Activated CD8-positive, alpha-beta T cell treated with anti-CD3 and anti-CD28 coated beads for 36 hours (primary cell): ENCODE results near the gene AQP12B. TPM values are rescaled to one million over a fixed set of nuclear protein-coding genes. Genes with fewer than 3 reads are reported as not detected.

Experiments
- ATAC-seq: fragments of 200-7000 bp; cut with Tn5 transposase; one replicate; pipeline ENCODE4 v1.10.0; 2021; ENCODE audit warnings: mild to moderate bottlenecking, moderate library complexity
- CTCF ChIA-PET: fragments of 350-600 bp; sonication (Branson Sonifier 250); formaldehyde crosslinking; loops from one replicate; lab custom pipeline; 2021; ENCODE audit warnings: antibody characterized with exemption; lab: Charles Lee
- POLR2A ChIA-PET: fragments of 350-600 bp; sonication (Branson Sonifier 250); formaldehyde crosslinking; loops from one replicate; lab custom pipeline; 2021; ENCODE audit warnings: antibody characterized with exemption; lab: Charles Lee
- DNase-seq: peaks from one replicate; pipeline ENCODE4 v3.0.0-alpha.2; 2020
- H3K27ac Mint-ChIP-seq: one replicate; pipeline ENCODE4 v1.8.0; 2021; ENCODE audit warnings: mild to moderate bottlenecking, mixed read lengths
- H3K27me3 Mint-ChIP-seq: one replicate; pipeline ENCODE4 v1.8.0; 2021; ENCODE audit warnings: mixed read lengths
- H3K36me3 Mint-ChIP-seq: one replicate; pipeline ENCODE4 v1.8.0; 2021; ENCODE audit warnings: low read depth, mixed read lengths
- H3K4me1 Mint-ChIP-seq: one replicate; pipeline ENCODE4 v1.8.0; 2021; ENCODE audit warnings: low read depth, mixed read lengths
- H3K4me3 Mint-ChIP-seq: one replicate; pipeline ENCODE4 v1.8.0; 2021; ENCODE audit warnings: mild to moderate bottlenecking, moderate library complexity, mixed read lengths
- H3K9me3 Mint-ChIP-seq: one replicate; pipeline ENCODE4 v1.8.0; 2021; ENCODE audit warnings: mixed read lengths
- CTCF ChIP-seq: fragments of 200-600 bp; IDR thresholded peaks from one replicate; pipeline ENCODE4 v1.8.0; 2022; ENCODE audit warnings: antibody characterized with exemption, mild to moderate bottlenecking
- intact Hi-C: fragments of 100-400 bp; cut with micrococcal nuclease; formaldehyde crosslinking; loops from one replicate; pipeline ENCODE4 v1.10.0; 2022
- total RNA-seq, 2 experiments: library from RNA; stranded (reverse); gene quantifications; one replicate each; pipeline ENCODE4 v1.2.3, GENCODE V29; 2021

Gene AQP12B
- total RNA-seq, 2 experiments from 2014 or later: not detected

- no peak for TF ChIP-seq CTCF
- intact Hi-C loops: no loop called here
- ATAC-seq: no peak
These were observed 45.4 kb downstream of the AQP12B start for GRCh38 chr2:240637116-240637900.

DNA sequence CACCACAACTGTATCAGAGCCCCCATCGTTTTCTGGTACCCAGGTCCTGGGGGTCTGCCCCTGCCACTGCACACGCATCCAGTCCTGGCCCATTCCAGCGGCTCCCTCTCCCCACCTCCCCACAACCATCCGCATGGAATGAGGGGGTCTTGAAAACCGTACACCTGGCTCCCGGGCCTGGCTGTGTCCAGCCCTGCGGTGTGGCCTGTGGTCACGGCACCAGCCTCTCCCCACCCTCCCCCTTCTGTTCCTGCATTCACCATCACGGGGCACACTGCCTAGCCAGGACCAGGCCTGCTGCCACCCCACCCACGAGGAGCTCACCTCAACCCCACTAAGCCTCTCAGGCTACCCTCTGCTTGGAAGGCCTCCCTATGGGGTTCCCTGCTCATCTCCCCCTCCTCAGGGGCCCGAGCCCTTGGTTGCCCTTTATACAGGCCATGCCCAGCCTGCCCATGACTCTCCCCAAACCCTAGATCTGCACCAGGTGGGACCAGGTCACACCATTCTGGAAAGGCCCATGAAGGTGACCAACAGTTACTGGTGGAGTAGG is 46.0 kb downstream of the AQP12B start:
- DNase-seq: no peak
- no peak overlapping the region for H3K27ac Mint-ChIP-seq
- no peak overlapping the region for H3K4me3 Mint-ChIP-seq
- H3K9me3 Mint-ChIP-seq: peaks cover 18% of the 10 kb centered on the region
- ATAC-seq: no peak
- no peaks in the 10 kb centered on the region for H3K4me1 Mint-ChIP-seq
- TF ChIP-seq CTCF: no peak
- peaks cover 16% of the 10 kb centered on the region for H3K36me3 Mint-ChIP-seq
- H3K27me3 Mint-ChIP-seq: no peaks in the 10 kb centered on the region
- CTCF ChIA-PET: interaction anchor here (1.1 kb wide), 1 partner anchor 10 kb away, joined by 3 read pairs; no protein-coding TSS in a partner anchor
- POLR2A ChIA-PET: no interaction called here
- intact Hi-C loops: no loop called here

More at GRCh38 chr2:240637116-240637900, 45.4 kb downstream of the AQP12B start:
- Mint-ChIP-seq H3K4me3 (no peak overlapping the region), H3K36me3 (peaks cover 16% of the 10 kb centered on the region), H3K27me3 (no peaks in the 10 kb centered on the region), H3K27ac (no peak overlapping the region), H3K9me3 (peaks cover 18% of the 10 kb centered on the region), H3K4me1 (no peaks in the 10 kb centered on the region)
- DNase-seq: no peak
- CTCF ChIA-PET: interaction anchor here (1.1 kb wide), 1 partner anchor 10 kb away, joined by 3 read pairs; no protein-coding TSS in a partner anchor
- POLR2A ChIA-PET: interaction anchor here (1.2 kb wide), 1 partner anchor 8 kb away, joined by 3 read pairs; no protein-coding TSS in a partner anchor

DNA sequence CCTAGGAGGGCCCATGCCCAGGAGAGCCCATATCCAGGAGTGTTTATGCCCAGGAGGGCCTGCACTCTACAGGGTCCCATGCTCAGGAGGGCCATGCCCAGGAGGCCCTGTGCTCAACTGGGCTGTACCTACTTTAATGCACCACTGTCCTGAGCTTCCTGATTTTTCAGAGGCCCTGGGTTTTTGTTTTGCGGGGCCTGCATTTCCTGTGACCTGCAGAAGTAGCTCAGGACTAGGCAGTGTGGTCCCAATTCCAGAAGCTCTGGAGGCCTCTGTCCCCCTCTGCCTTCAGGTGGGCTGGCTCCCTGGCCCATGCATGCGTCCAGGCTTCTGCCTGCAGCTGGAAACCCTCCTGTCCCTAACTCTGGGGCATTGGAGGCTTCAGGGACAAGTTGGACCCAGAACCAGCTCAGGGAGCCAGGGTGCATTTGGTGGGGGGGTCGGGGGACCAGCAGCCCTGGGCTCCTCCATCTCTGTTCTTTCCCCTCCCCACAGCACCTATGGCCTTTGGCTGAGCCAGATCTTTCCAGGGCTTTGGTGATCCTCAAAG is 46.6 kb downstream of the AQP12B start:
- Mint-ChIP-seq H3K27me3 (no peaks in the 10 kb centered on the region), H3K4me3 (no peak overlapping the region), H3K4me1 (no peaks in the 10 kb centered on the region), H3K27ac (no peak overlapping the region), H3K9me3 (peaks cover 18% of the 10 kb centered on the region), H3K36me3 (peaks cover 16% of the 10 kb centered on the region)
- ATAC-seq (no peak), DNase-seq (no peak)
- ChIA-PET CTCF (no interaction called here), POLR2A (no interaction called here)
- no peak for TF ChIP-seq CTCF
- intact Hi-C loops: no loop called here

- no peak for DNase-seq
- TF ChIP-seq CTCF: no peak
- CTCF ChIA-PET: no interaction called here
- Mint-ChIP-seq H3K36me3 (peaks cover 16% of the 10 kb centered on the region), H3K4me1 (no peaks in the 10 kb centered on the region), H3K4me3 (no peak overlapping the region), H3K27ac (no peak overlapping the region), H3K9me3 (peaks cover 18% of the 10 kb centered on the region), H3K27me3 (no peaks in the 10 kb centered on the region)
- POLR2A ChIA-PET: no interaction called here
- intact Hi-C loops: no loop called here
- no peak for ATAC-seq
These were observed 47.3 kb downstream of the AQP12B start for GRCh38 chr2:240635121-240635997.
